MM.1S (cell line): Measurements from ENCODE around the gene KCNMA1.

ENCODE experiments used
- DNase-seq: peaks from one replicate; pipeline ENCODE4 v3.0.0-alpha.2; 2015
- H2AFZ ChIP-seq: fragments of 300-600 bp; sonication (generic); 2 replicates; pipeline ENCODE4 v1.6.0; 2016; ENCODE audit warnings: antibody characterized with exemption, low read length
- H3F3A ChIP-seq: fragments of 300-600 bp; sonication (generic); 2 replicates; pipeline ENCODE4 v1.6.1; 2016; ENCODE audit warnings: mild to moderate bottlenecking, antibody characterized with exemption, low read length, moderate library complexity, mixed read lengths; ENCODE audit not compliant: insufficient read depth
- H3K27ac ChIP-seq: fragments of 300-600 bp; sonication (generic); 2 replicates; pipeline ENCODE4 v1.5.1; 2016; ENCODE audit warnings: mild to moderate bottlenecking, low read length
- H3K27me3 ChIP-seq: fragments of 300-600 bp; sonication (generic); replicated peaks from 2 replicates; pipeline ENCODE4 v1.6.0; 2016; ENCODE audit warnings: low read length; ENCODE audit not compliant: insufficient read depth
- H3K36me3 ChIP-seq: fragments of 300-600 bp; sonication (generic); replicated peaks from 2 replicates; pipeline ENCODE4 v1.6.1; 2016; ENCODE audit warnings: mild to moderate bottlenecking, low read length, mixed read lengths; ENCODE audit not compliant: insufficient read depth
- H3K4me1 ChIP-seq: fragments of 300-600 bp; sonication (generic); 2 replicates; pipeline ENCODE4 v1.6.1; 2016; ENCODE audit warnings: low read length, mixed read lengths
- H3K4me2 ChIP-seq: fragments of 300-600 bp; sonication (generic); 2 replicates; pipeline ENCODE4 v1.6.0; 2016; ENCODE audit warnings: low read depth, low read length
- H3K4me3 ChIP-seq: fragments of 300-600 bp; sonication (generic); 2 replicates; pipeline ENCODE4 v1.5.1; 2016; ENCODE audit warnings: low read length, mixed read lengths
- H3K79me2 ChIP-seq: fragments of 300-600 bp; sonication (generic); 2 replicates; pipeline ENCODE4 v1.6.1; 2016; ENCODE audit warnings: mixed run types, low read length, mixed read lengths
- H3K9ac ChIP-seq: fragments of 300-600 bp; sonication (generic); 2 replicates; pipeline ENCODE4 v1.6.1; 2016; ENCODE audit warnings: low read length, mixed read lengths
- H3K9me2 ChIP-seq: fragments of 300-600 bp; sonication (generic); replicated peaks from 2 replicates; pipeline ENCODE4 v1.6.1; 2016; ENCODE audit warnings: mild to moderate bottlenecking, low read length, mixed read lengths; ENCODE audit not compliant: insufficient read depth
- H3K9me3 ChIP-seq: fragments of 300-600 bp; sonication (generic); replicated peaks from 2 replicates; pipeline ENCODE4 v1.6.1; 2016; ENCODE audit warnings: mild to moderate bottlenecking, low read length, mixed read lengths; ENCODE audit not compliant: insufficient read depth
- H4K20me1 ChIP-seq: fragments of 300-600 bp; sonication (generic); 2 replicates; pipeline ENCODE4 v1.6.1; 2016; ENCODE audit warnings: mild to moderate bottlenecking, low read length, moderate library complexity, mixed read lengths; ENCODE audit not compliant: insufficient read depth
- CTCF ChIP-seq: fragments of 300-600 bp; sonication (generic); IDR thresholded peaks from 2 replicates; pipeline ENCODE4 v1.5.1; 2016; ENCODE audit warnings: antibody characterized with exemption, low read length, mixed read lengths
- EZH2 ChIP-seq: fragments of 300-600 bp; sonication (generic); optimal IDR thresholded peaks from 2 replicates; pipeline ENCODE3; 2017; ENCODE audit warnings: low read depth, mild to moderate bottlenecking, antibody characterized with exemption, low read length, mixed read lengths
- EZH2phosphoT487 ChIP-seq: fragments of 300-600 bp; sonication (generic); IDR thresholded peaks from 2 replicates; pipeline ENCODE4 v1.6.1; 2018; ENCODE audit warnings: antibody characterized with exemption, low read length

Gene KCNMA1

GRCh38 chr10:77576444-77577032 is 61.1 kb downstream of the KCNMA1 start:
- no peak overlapping the region for H3K4me3 ChIP-seq
- no peaks in the 10 kb centered on the region for H3K79me2 ChIP-seq
- H4K20me1 ChIP-seq, result no peaks in the 10 kb centered on the region
- no peak overlapping the region for H3K9ac ChIP-seq
- H3K27ac ChIP-seq, result no peak overlapping the region
- no peaks in the 10 kb centered on the region for H3K4me1 ChIP-seq
- H2AFZ ChIP-seq, result no peak overlapping the region
- H3K4me2 ChIP-seq, result no peak overlapping the region
- no peaks in the 10 kb centered on the region for H3K36me3 ChIP-seq
- DNase-seq, result no peak
- no peaks in the 10 kb centered on the region for H3F3A ChIP-seq
- H3K27me3 ChIP-seq, result no peaks in the 10 kb centered on the region
- H3K9me2 ChIP-seq, result no peaks in the 10 kb centered on the region
- H3K9me3 ChIP-seq, result no peaks in the 10 kb centered on the region
- no peak for TF ChIP-seq CTCF
- no peak for TF ChIP-seq EZH2
- no peak for TF ChIP-seq EZH2phosphoT487

- TF ChIP-seq CTCF (no peak), EZH2 (no peak), EZH2phosphoT487 (no peak)
- Histone ChIP-seq H3K27me3 (no peaks in the 10 kb centered on the region), H2AFZ (no peak overlapping the region), H3F3A (no peaks in the 10 kb centered on the region), H4K20me1 (no peaks in the 10 kb centered on the region), H3K27ac (no peak overlapping the region), H3K9me2 (no peaks in the 10 kb centered on the region), H3K4me3 (no peak overlapping the region), H3K4me2 (no peak overlapping the region), H3K9ac (no peak overlapping the region), H3K4me1 (no peaks in the 10 kb centered on the region), H3K36me3 (no peaks in the 10 kb centered on the region), H3K9me3 (no peaks in the 10 kb centered on the region), H3K79me2 (no peaks in the 10 kb centered on the region)
- no peak for DNase-seq
Measured at GRCh38 chr10:77576007-77576367, 61.6 kb downstream of the KCNMA1 start.

- Histone ChIP-seq H3K4me1 (no peaks in the 10 kb centered on the region), H2AFZ (no peak overlapping the region), H3K9me2 (no peaks in the 10 kb centered on the region), H3K9ac (no peak overlapping the region), H3K4me3 (no peak overlapping the region), H3K27me3 (no peaks in the 10 kb centered on the region), H4K20me1 (no peaks in the 10 kb centered on the region), H3K36me3 (no peaks in the 10 kb centered on the region), H3K79me2 (no peaks in the 10 kb centered on the region), H3K27ac (no peak overlapping the region), H3F3A (no peaks in the 10 kb centered on the region), H3K9me3 (no peaks in the 10 kb centered on the region), H3K4me2 (no peak overlapping the region)
- no peak for DNase-seq
- TF ChIP-seq EZH2phosphoT487, result no peak
- no peak for TF ChIP-seq CTCF
- TF ChIP-seq EZH2, result no peak
Measured at GRCh38 chr10:77575271-77576006, 62.2 kb downstream of the KCNMA1 start.
